ENCODE results near the gene MYO3B. TPM values are rescaled to one million over a fixed set of nuclear protein-coding genes. Genes with fewer than 3 reads are reported as not detected.

The MYO3B gene
- total and polyA plus RNA-seq, 8 donors, result 1.3 to 4.1 (median 2.6) TPM; not detected in 1

DNA sequence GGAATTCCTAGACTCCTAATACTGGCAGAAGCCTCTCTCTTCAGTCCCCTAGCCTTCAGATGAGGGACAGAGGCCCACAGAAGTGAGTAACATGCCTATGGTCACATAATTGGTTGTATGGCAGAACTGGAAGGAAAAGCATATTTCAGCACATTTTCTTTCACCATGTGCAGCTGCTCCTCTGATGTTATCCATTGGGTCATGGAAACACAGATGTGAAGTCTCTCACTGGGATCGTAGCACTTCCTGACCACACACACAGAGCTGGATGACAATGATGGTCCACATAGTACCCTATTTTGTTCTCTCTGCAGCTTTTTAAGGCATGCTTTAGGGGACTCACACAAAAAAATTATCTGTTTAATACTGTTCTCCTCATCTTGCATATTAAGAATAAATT lies 24.5 kb downstream of the MYO3B start:
- no peak for ATAC-seq
- TF ChIP-seq, protein P1, sequence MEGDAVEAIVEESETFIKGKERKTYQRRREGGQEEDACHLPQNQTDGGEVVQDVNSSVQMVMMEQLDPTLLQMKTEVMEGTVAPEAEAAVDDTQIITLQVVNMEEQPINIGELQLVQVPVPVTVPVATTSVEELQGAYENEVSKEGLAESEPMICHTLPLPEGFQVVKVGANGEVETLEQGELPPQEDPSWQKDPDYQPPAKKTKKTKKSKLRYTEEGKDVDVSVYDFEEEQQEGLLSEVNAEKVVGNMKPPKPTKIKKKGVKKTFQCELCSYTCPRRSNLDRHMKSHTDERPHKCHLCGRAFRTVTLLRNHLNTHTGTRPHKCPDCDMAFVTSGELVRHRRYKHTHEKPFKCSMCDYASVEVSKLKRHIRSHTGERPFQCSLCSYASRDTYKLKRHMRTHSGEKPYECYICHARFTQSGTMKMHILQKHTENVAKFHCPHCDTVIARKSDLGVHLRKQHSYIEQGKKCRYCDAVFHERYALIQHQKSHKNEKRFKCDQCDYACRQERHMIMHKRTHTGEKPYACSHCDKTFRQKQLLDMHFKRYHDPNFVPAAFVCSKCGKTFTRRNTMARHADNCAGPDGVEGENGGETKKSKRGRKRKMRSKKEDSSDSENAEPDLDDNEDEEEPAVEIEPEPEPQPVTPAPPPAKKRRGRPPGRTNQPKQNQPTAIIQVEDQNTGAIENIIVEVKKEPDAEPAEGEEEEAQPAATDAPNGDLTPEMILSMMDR (IDR thresholded peaks at IDR 0.05), result no peak
- H3K9me3 ChIP-seq, result no peaks in the 10 kb centered on the region
- no peaks in the 10 kb centered on the region for H3K4me1 ChIP-seq
- no peaks in the 10 kb centered on the region for H3K27me3 ChIP-seq
- intact Hi-C loops (cut with DNase I), result no loop called here
- H3K36me3 ChIP-seq, result no peaks in the 10 kb centered on the region
- H3K4me3 ChIP-seq, result no peak overlapping the region
- peak in 1 of 4 donors; percentile 53 for DNase-seq
- H3K27ac ChIP-seq, result no peak overlapping the region

DNA sequence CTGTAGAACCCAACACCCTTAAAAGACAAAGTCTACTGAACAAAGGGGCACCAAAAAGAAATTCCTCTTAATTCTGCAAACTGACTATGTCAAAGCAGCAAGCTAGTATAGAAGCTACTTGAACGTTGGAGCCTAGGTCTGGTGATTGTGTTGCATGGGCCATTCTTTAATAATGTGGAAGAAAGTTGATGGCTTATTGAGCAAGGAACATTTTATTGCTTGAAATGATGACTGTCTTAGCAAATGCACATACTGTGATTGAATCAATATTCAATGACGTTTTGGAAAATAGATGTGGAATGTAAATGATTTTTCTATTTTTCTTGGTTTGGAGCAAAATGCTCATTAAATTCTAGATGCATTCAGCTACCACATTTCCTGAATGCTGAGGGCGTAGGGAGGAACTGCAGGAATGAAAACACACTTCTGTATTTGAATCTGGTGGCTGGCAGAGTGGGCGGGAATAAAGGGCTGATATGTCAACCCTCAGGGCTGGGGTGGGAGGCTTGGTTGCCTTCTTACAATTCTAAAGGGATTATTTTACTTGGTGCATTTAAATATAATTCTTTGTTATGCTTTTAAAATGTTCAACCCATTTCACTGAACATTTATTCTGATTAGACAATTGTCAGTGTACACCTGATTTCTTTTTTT lies 26.5 kb downstream of the MYO3B start:
- Histone ChIP-seq H3K4me1 (no peaks in the 10 kb centered on the region), H3K36me3 (no peaks in the 10 kb centered on the region), H3K27me3 (no peaks in the 10 kb centered on the region), H3K9me3 (peaks cover 0 to 3% of the 10 kb centered on the region in 2 donors), H3K4me3 (no peak overlapping the region), H3K27ac (no peak overlapping the region)
- ATAC-seq (no peak), DNase-seq (no peak)
- intact Hi-C loops (cut with DNase I), result no loop called here
- TF ChIP-seq, protein P1 (IDR thresholded peaks at IDR 0.05), result no peak

DNA sequence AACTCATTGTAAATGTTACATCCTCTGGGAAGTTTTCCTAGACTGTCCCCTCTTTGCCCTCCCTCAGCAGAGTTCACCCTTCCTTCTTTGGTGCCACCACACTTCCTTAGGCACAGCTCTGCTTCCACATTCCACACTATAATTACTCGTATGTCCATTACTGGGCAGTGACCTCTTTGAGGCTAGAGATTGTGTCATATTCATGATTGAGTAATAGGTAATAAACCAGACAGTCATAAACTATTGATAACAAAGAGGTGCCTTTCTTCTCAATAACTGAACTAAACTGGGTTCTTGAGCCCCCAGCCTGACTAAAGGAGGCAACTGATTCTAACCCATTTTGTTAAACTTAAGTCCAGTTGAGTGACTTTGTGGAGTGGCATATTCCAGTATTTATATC lies 28.3 kb downstream of the MYO3B start:
- no peak for DNase-seq
- Histone ChIP-seq H3K9me3 (peaks cover 0 to 3% of the 10 kb centered on the region in 2 donors), H3K4me3 (no peak overlapping the region), H3K27ac (no peak overlapping the region), H3K27me3 (no peaks in the 10 kb centered on the region), H3K4me1 (no peaks in the 10 kb centered on the region), H3K36me3 (no peaks in the 10 kb centered on the region)
- intact Hi-C loops (cut with DNase I), result no loop called here
- no peak for ATAC-seq
- TF ChIP-seq, protein P1 (IDR thresholded peaks at IDR 0.05), result no peak

DNA sequence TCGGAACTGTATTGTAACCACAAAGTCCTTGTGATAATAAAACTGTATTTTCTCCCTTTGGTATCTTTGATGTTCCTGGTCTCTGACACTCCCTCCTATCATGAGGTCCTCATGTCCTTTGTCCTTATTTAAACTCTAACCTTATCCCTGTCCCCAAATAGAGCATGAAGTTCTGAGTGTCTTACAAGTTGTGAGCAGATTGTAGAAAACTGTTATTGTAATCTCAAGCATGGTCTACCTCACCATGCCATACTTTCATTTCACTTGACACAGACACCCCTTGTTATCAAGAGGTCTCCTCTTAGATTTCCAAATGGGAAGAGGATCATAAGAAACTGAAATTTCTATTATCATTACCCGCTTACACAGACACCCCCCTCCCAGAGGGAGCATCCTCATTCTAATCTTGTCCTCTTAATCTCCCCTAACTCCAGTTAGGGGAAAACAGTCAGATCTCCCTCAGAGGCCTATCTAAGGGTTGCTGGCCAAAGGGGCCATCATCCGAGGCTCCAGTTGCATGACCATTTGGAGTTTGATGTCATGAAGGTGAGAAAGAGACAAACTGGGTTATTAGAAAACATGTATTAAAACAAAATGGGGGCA lies 29.0 kb downstream of the MYO3B start:
- H3K4me3 ChIP-seq, result no peak overlapping the region
- no peaks in the 10 kb centered on the region for H3K27me3 ChIP-seq
- TF ChIP-seq, protein P1 (IDR thresholded peaks at IDR 0.05), result no peak
- intact Hi-C loops (cut with DNase I), result no loop called here
- H3K9me3 ChIP-seq, result peaks cover 0 to 3% of the 10 kb centered on the region in 2 donors
- DNase-seq (no peak), ATAC-seq (no peak)
- no peaks in the 10 kb centered on the region for H3K4me1 ChIP-seq
- no peaks in the 10 kb centered on the region for H3K36me3 ChIP-seq
- no peak overlapping the region for H3K27ac ChIP-seq

DNA sequence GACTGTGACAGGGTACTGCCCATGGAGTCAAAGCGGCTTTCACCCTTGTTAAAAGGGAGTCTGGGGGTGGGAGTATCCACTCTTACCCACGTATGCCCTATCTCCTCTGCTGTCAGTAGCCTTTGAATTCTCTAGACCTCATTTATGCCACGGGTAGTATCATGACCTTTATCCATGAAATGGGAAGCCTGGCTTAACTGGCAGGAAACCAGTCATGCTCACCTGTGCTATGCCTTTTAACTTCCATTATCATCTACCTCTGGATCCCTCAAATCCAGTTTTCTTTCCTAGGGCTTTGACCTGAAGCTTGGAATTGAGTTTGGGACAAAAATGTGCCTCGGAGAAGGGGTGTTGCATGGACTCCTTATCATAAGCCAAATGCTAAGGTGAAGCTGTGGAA lies 30.0 kb downstream of the MYO3B start:
- no peak for DNase-seq
- no peak for ATAC-seq
- peaks cover 0 to 3% of the 10 kb centered on the region in 2 donors for H3K9me3 ChIP-seq
- TF ChIP-seq, protein P1 (IDR thresholded peaks at IDR 0.05), result no peak
- H3K27me3 ChIP-seq, result no peaks in the 10 kb centered on the region
- intact Hi-C loops (cut with DNase I), result no loop called here
- H3K4me1 ChIP-seq, result no peaks in the 10 kb centered on the region
- no peaks in the 10 kb centered on the region for H3K36me3 ChIP-seq
- no peak overlapping the region for H3K27ac ChIP-seq
- no peak overlapping the region for H3K4me3 ChIP-seq

Measured in left lung (tissue), 10 donors.